Skeletal muscle cell (primary cell): ENCODE measurements around the gene LPGAT1.

Source experiments
- DNase-seq: peaks from one replicate; pipeline ENCODE4 v3.0.0-alpha.2; 2010; ENCODE audit warnings: low read depth
- H3K4me3 ChIP-seq: 2 replicates; pipeline ENCODE4 v1.5.1; 2011; ENCODE audit warnings: low read depth, mild to moderate bottlenecking, control low read depth, low read length, moderate library complexity

LPGAT1 gene

GRCh38 chr1:211783266-211783665 lies 47.3 kb downstream of the LPGAT1 start:
- no peak for DNase-seq

DNA sequence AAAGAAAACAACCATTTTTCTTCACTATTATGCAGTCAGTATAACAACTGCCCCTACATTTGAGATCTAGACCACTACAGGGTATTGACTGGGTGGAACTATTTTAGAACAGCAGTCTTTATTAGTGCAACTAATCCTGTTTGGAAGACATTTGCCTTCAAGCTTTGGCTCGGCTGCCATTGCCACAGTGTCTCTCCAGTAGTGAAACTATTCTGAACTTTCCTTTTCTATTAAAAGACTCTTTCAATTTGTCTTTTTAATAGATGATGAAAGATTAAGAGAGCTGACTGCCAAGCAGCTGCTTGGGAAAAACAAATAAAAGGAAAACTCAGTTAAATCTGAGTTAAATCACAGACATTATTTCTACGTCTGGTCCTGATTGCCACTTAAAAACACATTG lies 49.3 kb downstream of the LPGAT1 start:
- H3K4me3 ChIP-seq = no peak overlapping the region
- no peak for DNase-seq

More at GRCh38 chr1:211783266-211783665, 47.3 kb downstream of the LPGAT1 start:
- no peak overlapping the region for H3K4me3 ChIP-seq

GRCh38 chr1:211775170-211775569 lies 55.4 kb downstream of the LPGAT1 start:
- no peak for DNase-seq
- no peak overlapping the region for H3K4me3 ChIP-seq

GRCh38 chr1:211764701-211765100 lies 65.9 kb downstream of the LPGAT1 start:
- no peak for DNase-seq
- no peak overlapping the region for H3K4me3 ChIP-seq

DNA sequence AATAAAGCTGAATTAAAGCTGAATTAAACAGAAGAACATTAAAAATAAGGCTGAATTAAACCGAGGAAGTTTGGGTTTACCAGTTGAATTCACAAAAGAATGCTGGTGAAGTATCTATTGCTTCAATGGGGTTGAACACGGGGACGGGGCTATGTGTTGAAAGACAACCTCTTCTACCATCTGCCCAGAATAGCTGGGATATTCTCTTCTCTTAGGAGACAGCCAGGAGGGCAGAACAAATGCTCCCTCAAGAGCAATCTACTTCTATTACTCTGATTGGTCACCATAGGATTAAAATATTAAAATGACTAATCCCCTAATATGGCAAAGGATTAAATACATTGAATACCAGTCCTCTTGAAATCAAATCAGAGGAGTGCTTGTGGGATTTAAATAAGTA lies 68.4 kb downstream of the LPGAT1 start:
- DNase-seq = no peak
- H3K4me3 ChIP-seq = no peak overlapping the region

DNA sequence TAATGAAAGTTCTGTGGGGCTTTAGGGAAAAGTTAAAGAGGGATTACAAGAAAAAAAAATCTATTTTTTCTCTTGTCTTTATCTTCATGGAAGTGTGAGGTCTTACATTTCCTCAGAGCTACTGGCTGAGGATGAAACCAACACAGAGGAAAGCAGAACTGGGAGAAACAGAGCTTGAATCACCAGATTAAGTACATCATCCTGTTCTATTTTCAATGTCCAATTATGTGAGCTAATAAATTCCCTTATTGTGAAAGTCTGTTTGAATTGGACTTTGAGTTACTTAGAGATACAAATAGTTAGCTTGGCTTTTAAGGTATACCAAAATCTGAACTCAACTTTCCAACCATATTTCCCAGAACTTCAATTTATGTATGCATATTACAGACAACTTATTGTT lies 69.2 kb downstream of the LPGAT1 start:
- no peak overlapping the region for H3K4me3 ChIP-seq
- DNase-seq = no peak

- no peak overlapping the region for H3K4me3 ChIP-seq
- no peak for DNase-seq
These were observed 74.0 kb downstream of the LPGAT1 start for GRCh38 chr1:211756471-211757020.

DNA sequence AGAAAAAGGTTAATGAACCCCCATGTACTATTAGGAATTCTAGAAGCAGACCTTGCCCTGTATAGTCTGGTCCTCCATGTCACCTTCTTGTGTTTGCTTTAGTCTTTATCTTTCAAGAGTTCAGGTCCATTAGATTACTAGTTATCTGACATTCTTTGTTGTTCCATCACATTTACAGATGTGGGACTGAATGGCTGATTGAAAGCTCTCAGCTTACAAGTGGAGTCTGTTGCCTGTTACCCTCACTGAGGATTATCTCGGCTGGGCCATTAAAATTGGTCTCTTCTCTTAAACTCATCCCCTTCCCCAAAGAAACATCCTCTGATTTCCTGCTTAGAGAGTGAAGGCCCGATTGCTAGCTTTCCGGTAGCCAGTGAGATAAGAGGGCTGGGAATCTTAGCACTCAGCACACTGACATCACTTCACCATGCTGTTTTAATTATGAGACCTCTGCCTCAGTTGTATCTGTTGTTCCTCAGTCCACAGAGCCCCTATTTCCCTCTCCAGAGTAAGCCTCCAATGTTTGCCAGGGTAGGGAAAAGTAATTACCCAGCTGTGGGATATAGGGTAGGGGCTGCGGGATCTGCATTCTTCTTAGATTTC lies 76.8 kb downstream of the LPGAT1 start:
- H3K4me3 ChIP-seq = no peak overlapping the region
- DNase-seq = no peak

DNA sequence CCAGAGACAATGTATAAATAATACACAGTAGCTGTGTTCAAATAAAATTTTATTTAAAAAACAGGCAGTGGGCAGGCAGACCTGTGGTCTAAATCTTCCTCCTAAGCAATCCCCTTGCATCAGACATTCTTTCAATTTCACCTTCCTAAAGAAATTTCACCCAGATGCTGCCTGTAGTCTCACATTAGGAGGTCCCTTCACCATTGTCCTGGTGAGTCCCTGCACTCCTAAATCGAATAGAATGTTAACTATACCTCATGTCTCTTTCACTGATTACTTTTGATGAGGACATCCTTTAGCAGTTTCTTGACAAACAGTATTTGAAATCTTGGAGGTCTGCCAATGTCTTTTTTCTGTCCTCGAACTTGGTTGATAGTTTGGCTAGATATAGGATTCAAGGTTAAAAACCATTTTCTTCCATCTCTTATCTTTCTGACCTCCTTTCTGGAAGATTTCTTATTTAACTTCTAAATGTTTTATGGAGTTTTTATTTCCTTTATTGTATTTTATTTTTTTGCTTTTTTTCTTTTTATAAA lies 77.5 kb downstream of the LPGAT1 start:
- no peak overlapping the region for H3K4me3 ChIP-seq
- DNase-seq = no peak

GRCh38 chr1:211752317-211752716 lies 78.2 kb downstream of the LPGAT1 start:
- no peak for DNase-seq
- no peak overlapping the region for H3K4me3 ChIP-seq

- no peak overlapping the region for H3K4me3 ChIP-seq
- no peak for DNase-seq
These were observed 79.1 kb downstream of the LPGAT1 start for GRCh38 chr1:211751438-211751837.

DNA sequence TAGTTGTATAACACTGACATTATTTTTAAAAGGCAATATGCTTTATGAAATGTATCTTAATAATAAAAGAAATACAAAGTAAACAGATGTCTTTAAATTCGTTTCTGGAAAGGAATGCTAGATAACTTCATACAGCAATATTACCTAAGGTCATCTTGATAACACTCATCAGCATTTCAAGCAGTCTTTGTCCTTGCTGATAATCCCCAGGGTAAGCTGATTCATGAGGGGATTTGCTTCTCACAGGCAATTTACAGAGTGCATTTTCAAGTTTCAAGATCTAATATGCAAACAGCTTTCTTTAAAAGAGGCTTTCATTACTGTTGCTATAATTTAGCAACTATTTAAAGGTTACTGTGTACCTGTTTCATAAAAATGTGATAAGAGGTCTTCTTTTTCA lies 80.0 kb downstream of the LPGAT1 start:
- no peak for DNase-seq

GRCh38 chr1:211749251-211749650 lies 81.3 kb downstream of the LPGAT1 start:
- H3K4me3 ChIP-seq = no peak overlapping the region
- no peak for DNase-seq

More for the DNA sequence above, 80.0 kb downstream of the LPGAT1 start:
- H3K4me3 ChIP-seq = no peak overlapping the region

- no peak for DNase-seq
- no peak overlapping the region for H3K4me3 ChIP-seq
These were observed 81.8 kb downstream of the LPGAT1 start for GRCh38 chr1:211748810-211749209.

DNA sequence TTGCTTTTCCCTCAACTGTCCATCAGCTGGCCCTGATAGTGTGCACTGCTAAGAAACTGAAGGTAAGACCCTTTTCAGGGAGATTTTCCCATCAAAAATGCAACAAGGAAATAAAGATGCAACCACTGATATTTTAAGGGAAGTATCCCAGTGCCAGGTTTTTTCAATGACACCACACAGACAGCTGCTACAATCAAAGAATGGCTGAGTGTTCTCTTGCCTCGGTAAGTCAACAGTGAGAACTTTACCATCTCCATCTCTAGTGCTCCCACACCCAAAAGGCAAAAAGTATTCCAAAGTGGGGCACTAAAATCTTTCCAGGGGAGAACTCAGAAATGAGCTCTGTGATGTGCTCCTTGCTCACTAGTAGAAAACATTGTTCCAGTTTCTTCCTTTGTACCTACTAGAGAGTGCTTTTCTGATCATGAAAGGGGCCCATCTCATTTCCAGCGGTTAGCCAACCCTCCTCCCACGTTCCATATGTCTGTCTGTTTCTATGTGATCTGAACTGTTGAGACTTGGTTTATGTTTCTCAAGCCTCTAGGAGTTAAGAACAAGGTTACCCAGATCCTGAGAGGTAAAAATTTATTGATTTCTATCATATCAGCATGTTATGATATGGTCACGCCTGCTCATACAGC lies 87.6 kb downstream of the LPGAT1 start:
- H3K4me3 ChIP-seq = no peak overlapping the region
- DNase-seq = no peak

DNA sequence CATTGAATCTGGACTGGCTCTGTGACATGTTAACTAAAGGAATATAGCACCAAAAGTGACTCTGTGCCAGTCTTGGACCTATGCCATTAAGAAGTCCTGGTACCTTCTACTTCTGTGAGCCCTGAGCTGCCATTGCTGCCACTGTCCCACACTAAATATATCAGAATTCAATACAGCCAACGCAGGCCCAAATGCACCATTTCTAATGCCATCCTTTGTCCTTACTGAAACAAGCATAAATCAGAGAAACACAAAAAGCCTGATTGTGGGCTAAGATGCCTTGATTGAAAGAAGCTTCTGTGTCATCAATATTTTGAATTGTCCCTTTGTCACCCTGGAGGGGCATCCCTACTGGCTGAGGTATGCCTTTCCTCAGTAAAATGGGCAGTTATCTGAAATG lies 88.3 kb downstream of the LPGAT1 start:
- DNase-seq = no peak
- no peak overlapping the region for H3K4me3 ChIP-seq

DNA sequence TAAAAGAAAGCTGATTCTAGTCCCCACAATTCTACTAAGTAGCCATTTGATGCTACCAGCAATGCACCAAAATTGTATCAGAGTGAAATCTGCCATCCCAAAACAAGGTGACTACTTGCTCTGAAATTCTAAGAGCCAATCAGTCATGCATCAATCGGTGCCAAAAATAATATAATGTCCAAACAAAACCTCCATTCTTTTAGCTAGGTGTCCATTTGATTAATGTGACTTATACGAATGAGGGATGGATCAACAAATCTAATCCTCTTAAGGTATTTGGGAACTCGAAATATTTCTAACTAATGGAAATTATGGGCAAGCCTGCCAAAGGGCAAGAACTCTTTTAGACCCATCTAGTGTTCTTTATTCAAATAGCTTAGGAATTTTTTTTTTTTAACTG lies 88.8 kb downstream of the LPGAT1 start:
- DNase-seq = no peak
- H3K4me3 ChIP-seq = no peak overlapping the region

DNA sequence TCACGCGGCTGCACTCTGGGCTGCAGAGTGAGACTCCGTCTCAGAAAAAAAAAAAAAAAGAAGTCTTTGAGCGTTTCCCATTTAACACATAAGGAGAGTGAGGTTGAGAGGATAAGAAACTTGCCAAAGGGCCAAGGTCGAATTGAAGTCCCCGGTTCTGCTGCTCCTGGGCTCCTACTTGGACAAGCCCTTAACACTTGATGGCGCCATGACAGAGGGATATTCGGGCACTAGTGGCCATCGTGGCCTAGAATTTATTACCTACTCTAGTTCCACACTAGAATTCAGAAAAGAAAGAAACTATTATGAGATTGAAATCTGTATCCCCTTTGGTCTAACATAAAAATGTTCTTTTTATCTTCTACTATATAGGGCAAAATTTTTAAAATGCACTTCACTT lies 89.4 kb downstream of the LPGAT1 start:
- DNase-seq = no peak
- H3K4me3 ChIP-seq = no peak overlapping the region

- H3K4me3 ChIP-seq = no peak overlapping the region
- DNase-seq = no peak
These were observed 90.7 kb downstream of the LPGAT1 start for GRCh38 chr1:211739671-211740411.

DNA sequence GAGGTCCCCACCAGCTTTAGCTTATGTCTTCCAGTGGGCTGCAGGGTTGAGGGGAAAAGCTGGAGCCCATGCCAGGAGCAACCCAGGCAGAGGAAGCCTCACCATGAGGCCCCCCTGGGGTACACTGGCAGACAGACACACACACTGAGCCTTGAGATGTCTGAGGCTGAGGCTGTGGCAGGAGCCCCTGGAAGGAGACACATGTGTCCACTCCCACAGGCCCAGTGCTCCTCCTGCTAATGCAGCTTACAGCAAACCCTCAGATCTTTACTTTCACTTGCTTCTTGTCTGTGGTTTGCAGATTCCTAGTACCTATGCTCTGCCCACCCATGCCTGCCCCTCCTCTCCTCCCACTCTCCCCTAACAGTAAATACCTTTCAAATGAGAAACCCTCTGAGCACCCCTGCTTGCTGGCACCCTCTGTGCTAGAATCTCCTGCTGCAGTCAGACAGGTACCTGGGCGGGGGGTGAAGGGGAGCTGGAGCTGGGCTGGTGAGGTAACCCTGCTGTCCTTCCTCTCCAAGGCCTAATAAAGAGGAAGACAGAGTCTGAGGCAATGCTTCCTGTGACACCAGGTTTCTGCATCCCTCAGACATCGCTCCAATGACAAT lies 91.8 kb downstream of the LPGAT1 start:
- DNase-seq = no peak
- H3K4me3 ChIP-seq = no peak overlapping the region
